Naive thymus-derived CD8-positive, alpha-beta T cell (primary cell): Measurements from ENCODE around the gene RASGEF1B. TPM values are rescaled to one million over a fixed set of nuclear protein-coding genes. Genes with fewer than 3 reads are reported as not detected.

Source experiments
- ATAC-seq, 2 donors: fragments of 150-1000 bp; cut with Tn5 transposase in 1 of 2; sonication (Bioruptor Pico), chemical (Tn5 transposase) in 1 of 2; 1 replicate in 1 of 2; 2 replicates in 1 of 2; pipeline ENCODE4 v1.10.0; 2021; ENCODE audit warnings: mild to moderate bottlenecking in 2 of 2, moderate library complexity in 2 of 2
- POLR2A ChIA-PET: fragments of 350-600 bp; sonication (Branson Sonifier 250); formaldehyde crosslinking; loops from one replicate; lab custom pipeline; 2021; ENCODE audit warnings: antibody characterized with exemption; lab: Charles Lee
- DNase-seq, 10 donors: peaks; one replicate each; pipeline versions ENCODE4 v3.0.0 to v3.0.0-alpha.2; 2020 to 2022
- H3K27ac Mint-ChIP-seq, 10 donors: one replicate each; pipeline ENCODE4 v1.8.0; 2020 to 2022; ENCODE audit warnings: mild to moderate bottlenecking in 10 of 10, mixed read lengths in 10 of 10, moderate library complexity in 4 of 10, inconsistent platforms in 1 of 10
- H3K27me3 Mint-ChIP-seq, 5 donors: one replicate each; pipeline ENCODE4 v1.8.0; 2021 to 2022; ENCODE audit warnings: mixed read lengths in 5 of 5
- H3K36me3 Mint-ChIP-seq, 3 donors: one replicate each; pipeline ENCODE4 v1.8.0; 2020 to 2022; ENCODE audit warnings: mixed read lengths in 3 of 3, mild to moderate bottlenecking in 2 of 3, inconsistent platforms in 1 of 3
- H3K4me1 Mint-ChIP-seq, 4 donors: one replicate each; pipeline ENCODE4 v1.8.0; 2021 to 2022; ENCODE audit warnings: mixed read lengths in 4 of 4
- H3K4me3 Mint-ChIP-seq, 10 donors: one replicate each; pipeline ENCODE4 v1.8.0; 2020 to 2022; ENCODE audit warnings: mild to moderate bottlenecking in 10 of 10, mixed read lengths in 10 of 10, moderate library complexity in 6 of 10, inconsistent platforms in 1 of 10
- H3K9me3 Mint-ChIP-seq, 9 donors: one replicate each; pipeline ENCODE4 v1.8.0; 2020 to 2022; ENCODE audit warnings: mixed read lengths in 9 of 9, mild to moderate bottlenecking in 3 of 9, inconsistent platforms in 1 of 9, moderate library complexity in 1 of 9
- polyA plus RNA-seq, 3 donors: library from polyadenylated mRNA; unstranded; fragments of 300-500 nt; fragmentation: Illumina TruSeq; gene quantifications; one replicate each; pipeline ENCODE4 v1.2.3, GENCODE V29; 2021
- total RNA-seq, 8 experiments: library from RNA in 2 of 8; stranded (reverse) in 2 of 8; gene quantifications; one replicate each; pipeline ENCODE4 v1.2.3 and lab custom pipeline; 2021 to 2026

The RASGEF1B gene
- total and polyA plus RNA-seq, 5 experiments from 2014 or later: 6.4 to 14.7 (median 13.6) TPM

DNA sequence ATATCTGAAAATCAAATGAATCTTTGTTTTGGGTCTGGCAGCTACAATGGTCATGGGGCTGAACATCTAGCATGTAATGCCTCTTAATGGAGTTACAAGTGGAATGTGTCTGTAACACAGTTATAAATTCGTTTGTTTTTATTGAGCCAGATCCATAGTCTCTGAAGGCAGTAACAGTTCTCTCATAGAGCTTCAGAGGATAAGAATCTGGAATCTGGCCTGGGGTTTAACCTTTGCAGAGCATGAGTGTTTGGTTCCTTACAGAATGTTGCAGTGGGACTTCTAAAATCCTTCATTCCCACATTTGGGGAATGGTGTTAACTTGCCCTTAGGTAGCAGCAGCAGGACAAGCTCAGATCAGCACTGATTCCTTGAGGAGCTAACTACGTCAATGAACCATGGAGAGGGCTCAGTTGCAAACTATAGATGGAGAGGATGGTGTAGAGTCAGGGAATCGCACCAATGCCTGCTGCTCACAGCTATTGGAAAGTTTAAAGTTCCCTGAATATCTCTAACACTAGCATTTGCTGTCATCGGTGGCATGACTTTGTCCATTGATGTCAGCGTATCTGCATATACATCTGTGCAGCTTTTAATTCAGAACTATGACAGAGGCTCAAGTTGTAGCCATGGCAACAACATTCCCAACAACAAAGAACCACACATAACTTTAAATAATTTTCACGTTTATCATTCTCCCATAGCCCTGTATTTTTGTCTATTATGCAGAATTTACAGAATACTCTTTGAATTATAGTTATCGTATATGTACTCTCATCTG, 72.2 kb downstream of the RASGEF1B start:
- Mint-ChIP-seq H3K4me3 (no peak overlapping the region), H3K27me3 (peaks cover 0 to 6% (median 0%) of the 10 kb centered on the region in 5 donors), H3K36me3 (no peaks in the 10 kb centered on the region), H3K9me3 (no peaks in the 10 kb centered on the region), H3K4me1 (no peaks in the 10 kb centered on the region), H3K27ac (no peak overlapping the region)
- POLR2A ChIA-PET: no interaction called here
- DNase-seq (no peak), ATAC-seq (no peak)

- Mint-ChIP-seq H3K27ac (no peak overlapping the region), H3K4me1 (no peaks in the 10 kb centered on the region), H3K4me3 (no peak overlapping the region), H3K27me3 (peaks cover 0 to 5% (median 0%) of the 10 kb centered on the region in 5 donors), H3K9me3 (no peaks in the 10 kb centered on the region), H3K36me3 (no peaks in the 10 kb centered on the region)
- POLR2A ChIA-PET: no interaction called here
- no peak for ATAC-seq
- DNase-seq: no peak
Measured at GRCh38 chr4:81398379-81398778, 73.3 kb downstream of the RASGEF1B start.

GRCh38 chr4:81397635-81398034, 74.1 kb downstream of the RASGEF1B start:
- Mint-ChIP-seq H3K27ac (no peak overlapping the region), H3K4me3 (no peak overlapping the region), H3K36me3 (no peaks in the 10 kb centered on the region), H3K9me3 (no peaks in the 10 kb centered on the region), H3K27me3 (peaks cover 0 to 5% (median 0%) of the 10 kb centered on the region in 5 donors), H3K4me1 (no peaks in the 10 kb centered on the region)
- no peak for DNase-seq
- POLR2A ChIA-PET: no interaction called here
- ATAC-seq: no peak

DNA sequence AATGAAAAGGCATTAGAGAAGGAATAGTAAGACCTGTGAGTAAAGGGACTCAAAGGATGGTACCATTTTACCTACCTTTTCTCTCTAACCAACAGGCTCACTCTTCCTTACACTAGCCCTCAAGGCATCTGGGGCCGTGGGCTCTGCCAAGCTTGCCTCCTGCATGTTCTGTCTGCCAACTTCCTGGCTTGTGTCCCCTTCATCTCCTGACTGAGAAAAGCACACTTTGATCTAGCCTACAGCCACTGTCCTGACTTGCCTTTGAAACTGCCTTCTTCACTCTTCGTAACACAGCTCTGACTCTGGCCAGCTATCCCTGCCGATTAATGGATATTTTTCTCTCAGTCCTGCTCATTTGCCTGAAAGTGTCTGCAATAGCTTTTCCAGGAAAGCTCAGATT, 76.5 kb downstream of the RASGEF1B start:
- no peak overlapping the region for H3K4me3 Mint-ChIP-seq
- no peaks in the 10 kb centered on the region for H3K9me3 Mint-ChIP-seq
- H3K36me3 Mint-ChIP-seq: no peaks in the 10 kb centered on the region
- POLR2A ChIA-PET: no interaction called here
- H3K27me3 Mint-ChIP-seq: no peaks in the 10 kb centered on the region
- DNase-seq (no peak), ATAC-seq (no peak)
- H3K4me1 Mint-ChIP-seq: peaks cover 2 to 6% (median 3%) of the 10 kb centered on the region in 4 donors
- no peak overlapping the region for H3K27ac Mint-ChIP-seq

DNA sequence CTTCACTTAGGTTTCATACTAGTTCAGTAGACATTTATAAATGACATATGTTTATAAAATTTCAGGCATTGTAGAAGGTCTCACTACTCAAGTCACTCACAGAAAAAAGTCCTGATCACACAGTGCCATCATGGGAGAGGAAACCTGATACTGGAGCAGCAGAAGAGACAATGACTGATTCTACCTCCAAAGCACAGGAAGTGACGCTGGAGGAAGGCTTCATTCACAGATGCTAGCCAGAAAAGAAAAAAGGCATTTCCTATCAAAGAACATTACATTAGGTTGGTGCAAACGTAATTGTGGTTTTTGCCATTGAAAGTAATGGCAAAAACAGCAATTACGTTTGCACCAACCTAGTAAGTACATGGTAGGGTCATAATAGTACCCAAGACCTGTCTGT, 79.5 kb downstream of the RASGEF1B start:
- Mint-ChIP-seq H3K27ac (no peak overlapping the region), H3K4me1 (peaks cover 2 to 6% (median 4%) of the 10 kb centered on the region in 4 donors), H3K9me3 (peaks cover 0 to 10% (median 0%) of the 10 kb centered on the region in 9 donors), H3K27me3 (no peaks in the 10 kb centered on the region), H3K36me3 (no peaks in the 10 kb centered on the region), H3K4me3 (no peak overlapping the region)
- DNase-seq (peak in 4 of 10 donors; percentile 11 to 42 (median 30)), ATAC-seq (peak; percentile 30 to 88)
- POLR2A ChIA-PET: no interaction called here

GRCh38 chr4:81389720-81390119, 82.0 kb downstream of the RASGEF1B start:
- no peak for ATAC-seq
- no peak for DNase-seq
- no peaks in the 10 kb centered on the region for H3K36me3 Mint-ChIP-seq
- peaks cover 3 to 10% (median 8%) of the 10 kb centered on the region in 5 donors for H3K27me3 Mint-ChIP-seq
- H3K27ac Mint-ChIP-seq: no peak overlapping the region
- POLR2A ChIA-PET: no interaction called here
- no peak overlapping the region for H3K4me3 Mint-ChIP-seq
- H3K9me3 Mint-ChIP-seq: peaks cover 0 to 13% (median 0%) of the 10 kb centered on the region in 9 donors
- H3K4me1 Mint-ChIP-seq: peaks cover 2 to 6% (median 4%) of the 10 kb centered on the region in 4 donors

GRCh38 chr4:81380437-81380836, 91.3 kb downstream of the RASGEF1B start:
- Mint-ChIP-seq H3K27me3 (peaks cover 23 to 34% (median 25%) of the 10 kb centered on the region in 5 donors), H3K9me3 (no peaks in the 10 kb centered on the region), H3K27ac (no peak overlapping the region), H3K4me3 (no peak overlapping the region), H3K36me3 (no peaks in the 10 kb centered on the region), H3K4me1 (no peaks in the 10 kb centered on the region)
- POLR2A ChIA-PET: no interaction called here
- ATAC-seq (no peak), DNase-seq (no peak)

DNA sequence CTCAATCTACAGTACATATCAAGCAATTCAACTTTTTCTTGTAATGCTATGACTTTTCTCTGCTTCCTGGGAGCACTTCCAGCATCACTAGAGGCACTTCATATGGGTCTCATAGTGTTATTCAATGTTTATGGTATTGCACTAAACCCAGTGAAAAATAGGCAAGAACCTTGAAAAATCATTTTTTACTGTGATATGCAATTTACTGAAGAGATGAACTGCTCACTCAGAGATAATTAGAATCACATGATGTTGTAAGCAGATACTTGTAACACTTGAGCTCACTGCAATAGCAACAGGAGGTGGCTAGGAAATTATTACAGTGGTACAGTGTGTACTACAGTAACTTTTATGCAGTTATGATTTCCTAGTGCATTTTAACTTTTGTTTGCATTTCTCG, 93.3 kb downstream of the RASGEF1B start:
- H3K9me3 Mint-ChIP-seq: no peaks in the 10 kb centered on the region
- H3K4me3 Mint-ChIP-seq: no peak overlapping the region
- peaks cover 15 to 30% (median 20%) of the 10 kb centered on the region in 5 donors for H3K27me3 Mint-ChIP-seq
- H3K27ac Mint-ChIP-seq: no peak overlapping the region
- DNase-seq (no peak), ATAC-seq (no peak)
- no peaks in the 10 kb centered on the region for H3K4me1 Mint-ChIP-seq
- no peaks in the 10 kb centered on the region for H3K36me3 Mint-ChIP-seq
- POLR2A ChIA-PET: no interaction called here

DNA sequence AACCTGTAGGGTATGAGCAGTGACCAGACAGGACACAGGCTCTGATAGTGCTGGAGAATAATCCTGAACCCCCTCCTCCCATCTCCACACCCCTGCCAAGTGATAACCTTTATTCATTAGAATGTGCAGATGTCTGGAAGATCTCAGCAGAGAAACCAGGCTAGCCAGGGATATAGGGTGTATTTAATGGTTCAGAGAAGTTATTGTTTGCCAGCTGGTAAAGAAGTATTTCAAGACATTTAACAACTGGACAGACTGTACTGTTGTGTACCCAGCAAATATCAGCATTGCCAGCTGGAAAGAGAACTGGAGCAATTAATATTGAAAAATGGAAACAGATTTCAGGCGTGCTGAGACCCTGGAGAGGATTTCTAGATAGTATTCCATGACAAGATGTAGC, 94.5 kb downstream of the RASGEF1B start:
- H3K36me3 Mint-ChIP-seq: no peaks in the 10 kb centered on the region
- H3K27me3 Mint-ChIP-seq: peaks cover 12 to 23% (median 21%) of the 10 kb centered on the region in 5 donors
- POLR2A ChIA-PET: no interaction called here
- no peak for ATAC-seq
- H3K9me3 Mint-ChIP-seq: no peaks in the 10 kb centered on the region
- no peak overlapping the region for H3K27ac Mint-ChIP-seq
- DNase-seq: no peak
- no peaks in the 10 kb centered on the region for H3K4me1 Mint-ChIP-seq
- no peak overlapping the region for H3K4me3 Mint-ChIP-seq

- Mint-ChIP-seq H3K4me1 (no peaks in the 10 kb centered on the region), H3K36me3 (no peaks in the 10 kb centered on the region), H3K9me3 (no peaks in the 10 kb centered on the region), H3K27ac (no peak overlapping the region), H3K4me3 (no peak overlapping the region), H3K27me3 (peaks cover 11 to 23% (median 21%) of the 10 kb centered on the region in 5 donors)
- POLR2A ChIA-PET: no interaction called here
- ATAC-seq: no peak
- DNase-seq: no peak
Measured at GRCh38 chr4:81376720-81377119, 95.0 kb downstream of the RASGEF1B start.
